K562 (cell line): ENCODE measurements around the gene NUDCD3. TPM values are rescaled to one million over a fixed set of nuclear protein-coding genes. Genes with fewer than 3 reads are reported as not detected.

Experiments used
- ATAC-seq: fragments of 200-7000 bp; cut with Tn5 transposase; 3 replicates; pipeline ENCODE4 v1.9.1; 2020; ENCODE audit warnings: moderate library complexity
- BruUV-seq: library from RNA; stranded (reverse); fragments of 400-500 nt; replicated peaks from 2 replicates; lab custom pipeline; 2021; lab: Mats Ljungman, UMichigan
- CTCF ChIA-PET: fragments of 300-600 bp; formaldehyde crosslinking; extraction: SDS; loops from one replicate; lab custom pipeline; 2021; ENCODE audit warnings: low intra/inter-chr PET ratio; lab: Yijun Ruan, JAX
- POLR2A ChIA-PET: fragments of 300-600, 350-650 bp; sonication (Branson Sonifier 250); formaldehyde crosslinking; extraction: SDS; loops from one replicate; lab custom pipeline; 2021; ENCODE audit warnings: antibody characterized with exemption, inconsistent platforms; lab: Yijun Ruan, JAX
- DNase-seq, 4 experiments: peaks; one replicate each; pipeline versions ENCODE4 v3.0.0 to v3.0.0-alpha.2; 2011 to 2018; ENCODE audit warnings: low spot score in 3 of 4, mixed read lengths in 3 of 4; ENCODE audit errors: extremely low read depth in 1 of 4
- FAIRE-seq: peaks from 2 replicates; lab custom pipeline; 2011; peaks lifted over from hg19 to GRCh38; lab: Jason Lieb, UNC
- H2AFZ ChIP-seq: 2 replicates; pipeline ENCODE4 v1.6.0; 2011; ENCODE audit warnings: low read depth, low read length, control low read depth, inconsistent platforms
- H3K27ac ChIP-seq: fragments of 200-600 bp; 3 replicates; pipeline ENCODE4 v1.8.0; 2011; ENCODE audit warnings: low read depth, mild to moderate bottlenecking, control low read depth, inconsistent platforms, low read length, moderate library complexity, mixed read lengths; ENCODE audit errors: extremely low read depth
- H3K27me3 ChIP-seq, 2 experiments: fragments of 300-600 bp in 1 of 2; 2 replicates in 1 of 2; 3 replicates in 1 of 2; pipeline versions ENCODE4 v1.6.0 to v1.8.0; 2011; ENCODE audit warnings: inconsistent platforms in 2 of 2, low read length in 2 of 2, mild to moderate bottlenecking in 1 of 2, mixed read lengths in 1 of 2, moderate library complexity in 1 of 2; ENCODE audit not compliant: control insufficient read depth in 2 of 2, insufficient read depth in 2 of 2
- H3K36me3 ChIP-seq: fragments of 300-600 bp; 3 replicates; pipeline ENCODE4 v1.8.0; 2011; ENCODE audit warnings: mild to moderate bottlenecking, low read length, inconsistent platforms; ENCODE audit not compliant: control insufficient read depth, insufficient read depth
- H3K4me1 ChIP-seq, 2 experiments: fragments of 200-600 bp in 1 of 2; replicated peaks in 1 of 2; 2 replicates in 1 of 2; 3 replicates in 1 of 2; pipeline versions ENCODE4 v1.5.1 to v1.8.0; 2011; ENCODE audit warnings: inconsistent platforms in 2 of 2, low read length in 2 of 2, mild to moderate bottlenecking in 1 of 2, mixed read lengths in 1 of 2, moderate library complexity in 1 of 2; ENCODE audit not compliant: control insufficient read depth in 2 of 2, insufficient read depth in 2 of 2
- H3K4me2 ChIP-seq: 2 replicates; pipeline ENCODE4 v1.6.1; 2011; ENCODE audit warnings: low read length, control low read depth, inconsistent platforms, mixed read lengths; ENCODE audit not compliant: insufficient read depth
- H3K4me3 ChIP-seq: fragments of 200-600 bp; sonication (generic), shearing (Covaris generic); 2 replicates; pipeline ENCODE4 v1.5.1; 2016; ENCODE audit warnings: control low read depth, inconsistent platforms
- H3K79me2 ChIP-seq: fragments of 200-600 bp; 3 replicates; pipeline ENCODE4 v1.8.0; 2011; ENCODE audit warnings: low read length, inconsistent platforms; ENCODE audit not compliant: control insufficient read depth, insufficient read depth
- H3K9ac ChIP-seq, 2 experiments: 2 replicates each; pipeline versions ENCODE4 v1.6.0 to v1.6.1; 2011; ENCODE audit warnings: low read depth in 2 of 2, low read length in 2 of 2, control low read depth in 1 of 2, inconsistent platforms in 1 of 2, mild to moderate bottlenecking in 1 of 2, mixed read lengths in 1 of 2; ENCODE audit not compliant: insufficient read depth in 1 of 2
- H3K9me1 ChIP-seq: one replicate; pipeline ENCODE4 v1.6.0; 2011; ENCODE audit warnings: inconsistent platforms, mild to moderate bottlenecking, low read length, moderate library complexity; ENCODE audit not compliant: control insufficient read depth, insufficient read depth
- H3K9me3 ChIP-seq: replicated peaks from 2 replicates; pipeline ENCODE4 v1.5.1; 2011; ENCODE audit warnings: low read depth, low read length, inconsistent platforms; ENCODE audit not compliant: control insufficient read depth, insufficient read depth
- H4K20me1 ChIP-seq: replicated peaks from 2 replicates; pipeline ENCODE4 v1.6.1; 2011; ENCODE audit warnings: low read length, inconsistent platforms, mixed read lengths; ENCODE audit not compliant: control insufficient read depth, insufficient read depth
- MAFF ChIP-seq: IDR thresholded peaks from 2 replicates; pipeline ENCODE4 v1.6.1; 2012; ENCODE audit warnings: low read length, improper control_type of control experiment
- MTA2 ChIP-seq: fragments of 450-650 bp; IDR thresholded peaks from 2 replicates; pipeline ENCODE4 v1.6.1; 2016; ENCODE audit warnings: low read depth
- NFE2L1 ChIP-seq: fragments of 450-650 bp; IDR thresholded peaks from 2 replicates; pipeline ENCODE4 v1.6.1; 2016; ENCODE audit warnings: missing genetic modification characterization, low read depth, mild to moderate bottlenecking, missing compliant biosample characterization, moderate library complexity, borderline replicate concordance
- OTX1 ChIP-seq: fragments of 450-650 bp; formaldehyde crosslinking; IDR thresholded peaks from 2 replicates; pipeline ENCODE4 v1.4.0; 2022; ENCODE audit warnings: mild to moderate bottlenecking
- ZNF263 ChIP-seq: sonication (generic); formaldehyde crosslinking; IDR thresholded peaks from 2 replicates; pipeline ENCODE4 v1.8.0; 2022; ENCODE audit warnings: mild to moderate bottlenecking, missing genetic modification reagents, borderline replicate concordance
- ZNF785 ChIP-seq: fragments of 250-450 bp; sonication (Bioruptor Pico); IDR thresholded peaks from 2 replicates; pipeline ENCODE4 v1.4.0; 2020; ENCODE audit warnings: mild to moderate bottlenecking
- WGBS: fragments of 100-300 bp; shearing (Covaris generic); methylation state at CpG from one replicate; pipeline ENCODE4 v1.1.6; 2016; ENCODE audit warnings: low coverage, mixed read lengths; ENCODE audit not compliant: insufficient coverage; ENCODE audit errors: missing lambda C conversion rate; 5-methylcytosine and 5-hydroxymethylcytosine counted together
- in situ Hi-C: fragments of 300-500 bp; cut with MboI; formaldehyde crosslinking; loops from 4 replicates; pipeline ENCODE4 v1.15.0; 2018; ENCODE audit warnings: inconsistent platforms, mixed read lengths
- intact Hi-C: fragments of 100-400 bp; cut with micrococcal nuclease; formaldehyde crosslinking; loops from 2 replicates; pipeline ENCODE4 v1.14.2; 2022
- polyA plus RNA-seq, 8 experiments: library from polyadenylated mRNA; depleted of rRNA in 4 of 8; stranded (reverse) in 5 of 8; unstranded in 3 of 8; fragments of >200 nt; fragmentation: Nextera tagmentation in 2 of 8; fragmentation: Illumina TruSeq in 1 of 8; extraction: Ambion mirVana in 2 of 8; extraction: Trizol in 1 of 8; gene quantifications; 2 replicates each; pipeline versions ENCODE4 v1.2.1 to v1.2.3, GENCODE V29; 2011 to 2014; ENCODE audit warnings: inconsistent platforms in 1 of 8, missing spikeins in 1 of 8
- total RNA-seq, 7 experiments: library from RNA; depleted of rRNA in 6 of 7; stranded (reverse); fragments of >200 nt in 6 of 7; fragmentation: Illumina TruSeq in 2 of 7; extraction: Trizol in 2 of 7; gene quantifications; 2 replicates each; pipeline versions ENCODE4 v1.2.1 to v1.2.3, GENCODE V29; 2011 to 2021; ENCODE audit warnings: low replicate concordance in 1 of 7
- TF ChIP-seq, protein P1 (sequence below): fragments of 250-450 bp; sonication (Bioruptor Pico); IDR thresholded peaks from 2 replicates; pipeline ENCODE4 v1.8.0; 2021; ENCODE audit warnings: moderate library complexity, mild to moderate bottlenecking, inconsistent platforms
- TF ChIP-seq, protein P2 (sequence below): fragments of 250-450 bp; sonication (Bioruptor Pico); IDR thresholded peaks from 2 replicates; pipeline ENCODE4 v1.9.0; 2021; ENCODE audit warnings: mild to moderate bottlenecking, inconsistent platforms
- TF ChIP-seq, protein P3 (sequence below), 2 experiments: fragments of 450-650 bp in 1 of 2; sonication (generic) in 1 of 2; formaldehyde crosslinking; conservative IDR thresholded peaks; 2 replicates each; pipeline versions ENCODE4 v1.4.0 to v1.8.1; 2020 to 2022; ENCODE audit warnings: mild to moderate bottlenecking in 1 of 2, missing genetic modification reagents in 1 of 2

Gene NUDCD3
- total and polyA plus RNA-seq, 9 of the 15 experiments (the other 6 are each of a cell fraction or from before 2014, with no cell fraction given) = 24.8 to 64.2 (median 42.6) TPM

DNA sequence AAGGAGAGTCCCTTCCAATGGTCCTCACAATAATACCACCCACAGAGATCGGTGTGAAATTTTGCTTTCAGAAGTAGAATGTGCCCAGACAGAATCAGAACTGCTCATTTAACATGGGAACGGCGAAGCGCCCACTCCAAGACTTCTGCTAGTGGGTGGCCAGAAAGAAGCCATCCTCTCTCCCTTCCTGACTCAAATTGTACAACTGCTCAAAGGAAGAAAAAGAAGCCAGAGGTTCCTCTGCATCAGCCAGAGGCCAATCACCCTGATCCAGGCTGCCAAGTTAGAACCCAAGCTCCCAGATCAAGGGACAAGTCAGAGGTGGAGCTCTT is 23.3 kb downstream of the NUDCD3 start:
- Histone ChIP-seq H3K4me3 (no peak overlapping the region), H3K9me3 (no peaks in the 10 kb centered on the region), H3K27me3 (no peaks in the 10 kb centered on the region), H3K27ac (no peak overlapping the region), H3K36me3 (peaks cover 64% of the 10 kb centered on the region), H3K4me2 (no peak overlapping the region), H3K9ac (no peak overlapping the region), H3K79me2 (peaks cover 56% of the 10 kb centered on the region), H3K4me1 (peaks cover 4 to 7% of the 10 kb centered on the region in 2 experiments; a peak in 4 of 5 replicates), H3K9me1 (no peaks in the 10 kb centered on the region), H4K20me1 (peaks cover 2% of the 10 kb centered on the region; the same call in 1 of the 2 replicates), H2AFZ (no peak overlapping the region)
- in situ Hi-C loops (no loop called here), intact Hi-C loops (loop anchor here (10.0 kb wide), 1 partner anchor 62 kb away; no protein-coding TSS in a partner anchor)
- DNase-seq (no peak), ATAC-seq (no peak), FAIRE-seq (no peak)
- WGBS = 97% methylated on average over 4 of the region's 4 CpGs
- POLR2A ChIA-PET = interaction anchor here (0.6 kb wide), 1 partner anchor 69 kb away, joined by 3 read pairs; no protein-coding TSS in a partner anchor
- BruUV-seq = no TSS peak
- no peak for TF ChIP-seq ZNF263 (CRISPR knock-in tag)
- no peak for TF ChIP-seq NFE2L1 (tag)
- TF ChIP-seq MAFF = no peak
- TF ChIP-seq, protein P1, sequence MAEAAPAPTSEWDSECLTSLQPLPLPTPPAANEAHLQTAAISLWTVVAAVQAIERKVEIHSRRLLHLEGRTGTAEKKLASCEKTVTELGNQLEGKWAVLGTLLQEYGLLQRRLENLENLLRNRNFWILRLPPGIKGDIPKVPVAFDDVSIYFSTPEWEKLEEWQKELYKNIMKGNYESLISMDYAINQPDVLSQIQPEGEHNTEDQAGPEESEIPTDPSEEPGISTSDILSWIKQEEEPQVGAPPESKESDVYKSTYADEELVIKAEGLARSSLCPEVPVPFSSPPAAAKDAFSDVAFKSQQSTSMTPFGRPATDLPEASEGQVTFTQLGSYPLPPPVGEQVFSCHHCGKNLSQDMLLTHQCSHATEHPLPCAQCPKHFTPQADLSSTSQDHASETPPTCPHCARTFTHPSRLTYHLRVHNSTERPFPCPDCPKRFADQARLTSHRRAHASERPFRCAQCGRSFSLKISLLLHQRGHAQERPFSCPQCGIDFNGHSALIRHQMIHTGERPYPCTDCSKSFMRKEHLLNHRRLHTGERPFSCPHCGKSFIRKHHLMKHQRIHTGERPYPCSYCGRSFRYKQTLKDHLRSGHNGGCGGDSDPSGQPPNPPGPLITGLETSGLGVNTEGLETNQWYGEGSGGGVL = no peak
- no peak for TF ChIP-seq ZNF785 (CRISPR knock-in tag)
- TF ChIP-seq, protein P2, sequence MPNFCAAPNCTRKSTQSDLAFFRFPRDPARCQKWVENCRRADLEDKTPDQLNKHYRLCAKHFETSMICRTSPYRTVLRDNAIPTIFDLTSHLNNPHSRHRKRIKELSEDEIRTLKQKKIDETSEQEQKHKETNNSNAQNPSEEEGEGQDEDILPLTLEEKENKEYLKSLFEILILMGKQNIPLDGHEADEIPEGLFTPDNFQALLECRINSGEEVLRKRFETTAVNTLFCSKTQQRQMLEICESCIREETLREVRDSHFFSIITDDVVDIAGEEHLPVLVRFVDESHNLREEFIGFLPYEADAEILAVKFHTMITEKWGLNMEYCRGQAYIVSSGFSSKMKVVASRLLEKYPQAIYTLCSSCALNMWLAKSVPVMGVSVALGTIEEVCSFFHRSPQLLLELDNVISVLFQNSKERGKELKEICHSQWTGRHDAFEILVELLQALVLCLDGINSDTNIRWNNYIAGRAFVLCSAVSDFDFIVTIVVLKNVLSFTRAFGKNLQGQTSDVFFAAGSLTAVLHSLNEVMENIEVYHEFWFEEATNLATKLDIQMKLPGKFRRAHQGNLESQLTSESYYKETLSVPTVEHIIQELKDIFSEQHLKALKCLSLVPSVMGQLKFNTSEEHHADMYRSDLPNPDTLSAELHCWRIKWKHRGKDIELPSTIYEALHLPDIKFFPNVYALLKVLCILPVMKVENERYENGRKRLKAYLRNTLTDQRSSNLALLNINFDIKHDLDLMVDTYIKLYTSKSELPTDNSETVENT (CRISPR knock-in tag) = no peak
- no peak for TF ChIP-seq OTX1
- TF ChIP-seq MTA2 = no peak
- TF ChIP-seq, protein P3, sequence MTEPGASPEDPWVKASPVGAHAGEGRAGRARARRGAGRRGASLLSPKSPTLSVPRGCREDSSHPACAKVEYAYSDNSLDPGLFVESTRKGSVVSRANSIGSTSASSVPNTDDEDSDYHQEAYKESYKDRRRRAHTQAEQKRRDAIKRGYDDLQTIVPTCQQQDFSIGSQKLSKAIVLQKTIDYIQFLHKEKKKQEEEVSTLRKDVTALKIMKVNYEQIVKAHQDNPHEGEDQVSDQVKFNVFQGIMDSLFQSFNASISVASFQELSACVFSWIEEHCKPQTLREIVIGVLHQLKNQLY (CRISPR knock-in tag; conservative IDR thresholded peaks at IDR 0.05) = no peak
- CTCF ChIA-PET = no interaction called here
